Stimulated activated CD4-positive, alpha-beta T cell treated with anti-CD3 and anti-CD28 coated beads, Interleukin-4, amount 100 ng/mL, for 1 hour (primary cell): ENCODE measurements around the gene SLC51A.
A peak's percentile ranks its signal among the peaks of the same experiment; 100 is the strongest.
"Not testable (repeated sequence)": the region's sequence is repeated elsewhere in the genome, so short reads cannot be mapped to it uniquely, and the experiment has no call there.

Source experiments
- DNase-seq: peaks from one replicate; pipeline ENCODE4 v3.0.0-alpha.2; 2020

SLC51A gene

GRCh38 chr3:196216089-196216564, at the start of gene SLC51A:
SLC51A (plus strand) TSS chr3:196216534; CDS start chr3:196216713, 179 bp downstream.
- DNase-seq: no peak

GRCh38 chr3:196166741-196167140, 49.6 kb upstream of the SLC51A start:
- DNase-seq: no peak

GRCh38 chr3:196168808-196169391, 47.4 kb upstream of the SLC51A start:
- DNase-seq: no peak

GRCh38 chr3:196169836-196170240, 46.5 kb upstream of the SLC51A start:
- DNase-seq: no peak

- DNase-seq: not testable (repeated sequence)
Observed at GRCh38 chr3:196170296-196170695, 46.0 kb upstream of the SLC51A start.

- no peak for DNase-seq
Observed at GRCh38 chr3:196174652-196175051, 41.7 kb upstream of the SLC51A start.

- DNase-seq: no peak
Observed at GRCh38 chr3:196175116-196175625, 41.2 kb upstream of the SLC51A start.

GRCh38 chr3:196175722-196176121, 40.6 kb upstream of the SLC51A start:
- DNase-seq: no peak

GRCh38 chr3:196177567-196177966, 38.8 kb upstream of the SLC51A start:
- no peak for DNase-seq

GRCh38 chr3:196177967-196178366, 38.4 kb upstream of the SLC51A start:
- no peak for DNase-seq

GRCh38 chr3:196178993-196179379, 37.3 kb upstream of the SLC51A start:
- DNase-seq: no peak

GRCh38 chr3:196179380-196180308, 36.7 kb upstream of the SLC51A start:
- DNase-seq: peak; percentile 79

- no peak for DNase-seq
Observed at GRCh38 chr3:196180346-196180745, 36.0 kb upstream of the SLC51A start.

GRCh38 chr3:196181127-196181546, 35.2 kb upstream of the SLC51A start:
- no peak for DNase-seq

GRCh38 chr3:196184169-196184432, 32.2 kb upstream of the SLC51A start:
- DNase-seq: not testable (repeated sequence)

- no peak for DNase-seq
Observed at GRCh38 chr3:196184881-196185280, 31.5 kb upstream of the SLC51A start.

GRCh38 chr3:196186651-196187573, 29.4 kb upstream of the SLC51A start:
- DNase-seq: no peak

- no peak for DNase-seq
Observed at GRCh38 chr3:196189566-196190347, 26.6 kb upstream of the SLC51A start.

GRCh38 chr3:196192036-196192523, 24.3 kb upstream of the SLC51A start:
- peak; percentile 51 for DNase-seq

- no peak for DNase-seq
Observed at GRCh38 chr3:196192524-196193051, 23.7 kb upstream of the SLC51A start.

GRCh38 chr3:196193133-196193735, 23.1 kb upstream of the SLC51A start:
- no peak for DNase-seq
